HG02798 (cell line): ENCODE data around the gene PCDH1.

Experiments used
- ATAC-seq: cut with Tn5 transposase; IDR thresholded peaks from one replicate; pipeline ENCODE4 v1.9.1; 2021; ENCODE audit warnings: mild to moderate bottlenecking; ENCODE audit not compliant: unreplicated experiment, poor library complexity

The PCDH1 gene

DNA sequence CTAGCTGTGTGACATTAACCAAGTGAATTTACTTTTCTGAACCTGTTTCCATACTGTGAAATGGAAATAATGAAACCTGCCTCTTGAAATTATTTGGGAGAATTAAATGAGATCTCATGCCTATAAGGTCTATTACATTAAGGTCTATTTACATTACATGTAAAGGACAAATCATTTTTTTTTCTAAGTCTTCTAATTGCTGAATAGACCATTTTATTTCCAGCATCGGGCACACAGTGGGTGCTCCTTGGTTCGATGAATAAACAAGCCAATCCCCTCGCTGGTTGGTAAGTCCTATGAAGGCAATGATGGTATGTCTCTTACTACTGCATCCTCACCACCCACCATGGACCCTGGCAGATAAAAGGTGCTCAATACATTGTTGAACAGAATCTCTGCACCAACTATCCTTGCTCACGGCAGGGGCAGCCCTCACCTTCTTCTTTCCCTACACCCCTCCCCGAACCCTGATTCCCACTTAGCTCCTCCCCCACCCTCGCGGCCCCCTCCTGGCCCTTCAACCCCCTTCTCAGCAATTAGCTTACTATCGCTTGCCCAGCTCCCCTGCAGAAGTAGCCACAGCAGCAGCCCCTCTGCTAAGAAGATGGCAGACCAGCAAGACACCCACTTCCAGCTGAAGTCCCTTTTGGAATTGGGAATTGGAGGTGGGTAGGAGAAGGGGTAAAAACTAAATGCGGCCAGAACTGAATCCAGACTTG is 3.0 kb downstream of the PCDH1 start:
- ATAC-seq = no peak

- no peak for ATAC-seq
Measured at GRCh38 chr5:141874262-141874964, 3.8 kb downstream of the PCDH1 start.

- no peak for ATAC-seq
Measured at GRCh38 chr5:141873933-141874261, 4.3 kb downstream of the PCDH1 start.

GRCh38 chr5:141872496-141873356 is 5.5 kb downstream of the PCDH1 start:
- ATAC-seq = no peak

DNA sequence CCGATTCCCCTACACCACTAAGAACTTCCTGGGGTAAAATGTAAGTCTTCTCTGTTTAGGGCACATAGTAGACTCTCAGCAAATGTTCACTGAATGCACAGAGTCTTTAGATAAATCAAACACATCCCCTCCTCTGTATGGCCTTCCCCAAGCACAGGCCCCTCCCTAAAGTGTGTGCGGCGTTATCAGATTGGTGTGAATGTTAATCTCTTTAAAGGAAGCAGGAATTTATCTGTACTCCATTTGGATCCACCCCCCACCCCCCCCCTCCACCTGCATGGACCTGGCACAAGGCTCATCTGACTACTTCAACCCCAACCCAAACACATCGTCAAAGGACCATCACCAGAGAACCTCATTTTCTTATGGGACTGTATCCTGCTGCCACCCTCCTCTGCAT is 6.3 kb downstream of the PCDH1 start:
- ATAC-seq = no peak

GRCh38 chr5:141870871-141871270 is 7.3 kb downstream of the PCDH1 start:
- no peak for ATAC-seq

DNA sequence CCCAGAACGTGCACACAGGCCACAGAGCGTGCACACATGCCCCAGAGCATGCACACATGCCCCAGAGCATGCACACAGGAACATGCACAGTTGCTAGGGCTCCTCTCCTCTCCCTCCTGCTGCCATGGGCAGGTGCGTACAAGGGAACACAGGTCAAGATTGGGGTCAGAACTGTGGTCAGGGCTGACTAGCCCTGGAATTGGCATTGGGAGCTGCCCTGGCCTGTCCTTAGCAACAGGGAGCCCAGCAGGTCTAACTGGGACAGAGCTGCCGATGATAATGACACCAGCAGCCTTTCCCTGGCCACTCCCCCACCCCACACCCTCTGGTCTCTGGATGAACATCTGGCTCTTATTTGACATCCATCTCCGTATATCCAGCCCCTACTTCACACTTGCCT is 8.0 kb downstream of the PCDH1 start:
- no peak for ATAC-seq

- no peak for ATAC-seq
Measured at GRCh38 chr5:141869514-141869913, 8.7 kb downstream of the PCDH1 start.

- ATAC-seq = no peak
Measured at GRCh38 chr5:141869040-141869439, 9.2 kb downstream of the PCDH1 start.

DNA sequence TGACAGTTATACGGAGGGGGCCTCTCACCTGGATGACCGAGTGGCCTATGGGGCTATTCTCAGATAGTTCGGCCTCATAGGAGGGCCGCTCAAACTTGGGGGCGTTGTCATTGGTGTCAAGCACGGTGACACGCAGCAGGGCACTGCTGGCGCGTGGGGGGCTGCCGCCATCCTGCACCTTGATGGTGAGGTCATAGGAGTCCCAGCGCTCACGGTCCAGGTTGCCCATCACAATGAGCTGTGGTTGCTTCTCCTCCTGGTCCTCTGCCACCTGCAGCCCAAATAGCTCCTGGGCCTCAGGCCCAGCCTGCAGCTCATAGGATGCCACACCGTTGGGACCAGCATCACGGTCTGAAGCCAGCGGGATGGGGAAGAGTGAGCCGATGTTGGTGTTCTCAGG is 9.7 kb downstream of the PCDH1 start:
- no peak for ATAC-seq

DNA sequence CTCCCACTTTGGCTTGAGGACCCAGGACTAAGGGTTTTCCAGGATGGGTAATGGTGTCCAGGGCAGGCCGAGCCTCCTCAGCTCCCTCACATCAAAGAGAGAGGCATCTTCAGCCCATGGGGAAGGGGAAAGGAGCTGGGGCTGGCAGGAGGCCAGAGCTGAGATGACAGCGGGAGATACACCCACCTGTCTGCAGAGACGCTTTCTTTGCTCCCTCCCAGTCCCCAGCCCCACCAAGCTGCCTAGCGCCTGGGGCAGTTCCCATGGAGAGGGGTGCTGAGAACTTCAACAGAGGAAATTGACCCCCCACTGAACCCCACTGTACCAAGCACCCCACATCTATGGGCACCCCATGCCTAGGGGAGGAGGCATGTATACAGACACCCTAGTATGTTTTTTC is 10.6 kb downstream of the PCDH1 start:
- ATAC-seq = no peak

- no peak for ATAC-seq
Measured at GRCh38 chr5:141867139-141867538, 11.1 kb downstream of the PCDH1 start.

DNA sequence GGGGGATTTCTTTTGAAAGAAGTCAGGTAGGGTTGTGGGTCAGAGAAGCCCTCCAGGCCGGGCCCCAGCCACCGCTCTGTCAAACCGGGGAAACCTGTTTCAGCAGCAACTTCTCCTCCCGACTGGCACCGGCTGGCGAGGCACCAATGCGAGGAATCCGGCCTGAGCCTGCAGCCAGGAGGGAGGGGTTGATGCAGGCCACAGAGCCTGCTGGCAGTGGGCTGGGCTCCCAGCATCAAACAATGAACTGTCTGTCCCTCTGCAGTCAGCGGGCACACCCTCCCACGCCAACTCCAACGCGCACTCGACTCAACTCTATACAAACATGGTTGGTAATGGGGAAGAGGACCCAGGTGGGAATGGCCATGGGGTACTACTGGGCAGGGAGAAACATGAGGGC is 12.1 kb downstream of the PCDH1 start:
- ATAC-seq = no peak

DNA sequence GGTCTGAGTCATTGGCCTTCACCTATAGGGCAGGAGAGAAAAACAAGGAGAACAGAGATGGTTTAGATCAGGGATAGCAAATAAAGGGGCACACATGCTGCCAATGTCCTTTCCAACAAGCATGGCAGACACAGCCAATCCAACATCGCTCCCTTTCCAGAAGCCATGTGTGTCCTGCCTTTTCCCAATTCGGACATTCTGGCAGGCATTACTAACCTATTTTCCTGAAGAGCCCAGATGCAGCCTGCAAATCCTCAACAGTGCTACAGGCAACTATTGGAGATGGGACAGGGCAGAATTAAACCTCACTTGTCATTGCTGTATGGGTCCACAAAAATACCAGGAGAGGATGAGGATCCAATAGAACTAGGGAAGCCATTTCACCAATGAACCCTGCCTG is 12.8 kb downstream of the PCDH1 start:
- no peak for ATAC-seq

- no peak for ATAC-seq
Measured at GRCh38 chr5:141864371-141865370, 13.5 kb downstream of the PCDH1 start.

- ATAC-seq = no peak
Measured at GRCh38 chr5:141863569-141864178, 14.5 kb downstream of the PCDH1 start.

DNA sequence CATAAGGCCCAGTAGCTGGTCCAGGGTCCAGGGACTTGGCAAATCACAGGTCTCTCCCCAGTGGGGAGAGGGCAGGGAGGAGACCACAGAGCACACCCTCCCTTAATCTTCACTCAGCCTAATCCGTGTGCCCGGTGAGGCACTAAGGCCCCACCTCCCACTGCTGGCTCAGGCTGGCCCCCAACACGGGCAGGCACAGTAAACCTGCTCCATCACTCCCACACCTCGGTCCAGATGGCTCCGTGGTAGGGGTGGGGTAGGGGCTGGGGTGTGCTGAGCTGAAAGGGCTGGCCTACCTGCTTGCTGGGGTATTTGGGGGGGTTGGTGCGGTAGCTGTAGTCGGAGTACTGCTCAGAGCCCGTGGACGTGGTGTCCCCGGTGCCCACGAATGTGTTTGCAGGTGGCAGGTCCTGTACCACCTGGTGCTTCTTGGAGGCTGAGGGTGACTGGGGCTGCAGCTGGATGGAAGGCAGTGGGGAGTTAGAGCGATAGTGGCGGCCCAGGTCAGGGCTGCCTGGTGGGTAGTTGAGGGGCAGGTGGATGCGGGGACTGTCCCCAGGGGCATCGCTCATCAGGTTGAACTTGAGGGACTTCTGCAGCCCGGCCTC is 15.2 kb downstream of the PCDH1 start:
- ATAC-seq = no peak

GRCh38 chr5:141861194-141861593 is 17.0 kb downstream of the PCDH1 start:
- no peak for ATAC-seq

GRCh38 chr5:141858079-141858765 is 20.0 kb downstream of the PCDH1 start:
- ATAC-seq = no peak
